Left ventricle myocardium inferior (tissue), 1 donor: ENCODE results near the gene LAMTOR2. TPM values are rescaled to one million over a fixed set of nuclear protein-coding genes. Genes with fewer than 3 reads are reported as not detected.

ENCODE experiments used
- DNase-seq: peaks from one replicate; pipeline ENCODE4 v3.0.0-alpha.2; 2020
- H3K27ac ChIP-seq: fragments of 200-600 bp; replicated peaks from 2 replicates; pipeline ENCODE4 v1.8.0; 2021
- H3K27me3 ChIP-seq: fragments of 200-600 bp; 2 replicates; pipeline ENCODE4 v1.8.0; 2021; ENCODE audit warnings: low read depth
- H3K36me3 ChIP-seq: fragments of 200-600 bp; 2 replicates; pipeline ENCODE4 v1.8.0; 2021
- H3K4me1 ChIP-seq: fragments of 200-600 bp; 2 replicates; pipeline ENCODE4 v1.8.0; 2021
- H3K4me3 ChIP-seq: fragments of 200-600 bp; 2 replicates; pipeline ENCODE4 v1.8.0; 2021; ENCODE audit warnings: mild to moderate bottlenecking, moderate library complexity
- H3K9me3 ChIP-seq: fragments of 200-600 bp; replicated peaks from 2 replicates; pipeline ENCODE4 v1.8.0; 2021
- intact Hi-C: fragments of 100-400 bp; cut with micrococcal nuclease; formaldehyde crosslinking; loops from one replicate; pipeline ENCODE4 v1.11.0; 2022
- total RNA-seq: library from RNA; stranded (reverse); fragmentation: NEBNext Ultra II Directional; extraction: Animal tissue kit (Norgen Biotek cat#: 25700); gene quantifications from one replicate; pipeline ENCODE4 v1.2.1, GENCODE V29; 2021
- TF ChIP-seq, protein P1 (sequence below): fragments of 200-600 bp; IDR thresholded peaks from 2 replicates; pipeline ENCODE4 v1.8.0; 2021; ENCODE audit warnings: antibody characterized with exemption, mild to moderate bottlenecking, borderline replicate concordance
- donor health status: DM: no; HTN: yes; CAD: no; lungs with severe emphysema.

Gene LAMTOR2
- total RNA-seq, 1 donor from 2014 or later = 55.0 TPM

DNA sequence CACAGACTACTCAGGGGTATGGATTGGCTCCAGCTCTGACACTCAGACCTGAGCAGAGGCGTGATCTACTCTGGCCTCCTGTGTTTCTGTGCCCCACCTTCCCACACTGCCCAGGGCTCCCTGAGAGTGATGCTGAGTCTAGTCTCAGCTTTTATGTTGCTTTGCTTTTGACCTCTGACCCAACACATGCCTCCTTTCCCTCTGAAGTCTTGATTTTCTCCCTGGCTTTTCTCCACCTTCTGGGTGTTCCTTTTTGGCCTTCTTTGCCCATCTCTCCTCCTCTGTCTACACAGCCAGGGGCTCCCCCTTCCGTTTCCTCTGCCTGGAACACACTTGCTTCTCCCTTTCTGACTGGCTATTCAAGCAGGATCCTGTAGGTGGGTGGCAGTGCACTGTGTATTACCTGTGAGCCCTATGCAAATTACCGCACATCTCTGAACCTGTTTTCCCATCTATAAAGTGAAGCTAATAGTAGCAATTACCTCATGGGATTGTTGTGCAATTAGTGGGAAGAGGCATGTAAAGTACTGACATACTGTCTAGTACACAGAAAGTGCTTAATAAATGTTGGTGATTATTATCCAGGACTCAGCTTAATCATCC, 41.4 kb downstream of the LAMTOR2 start:
- no peak for DNase-seq
- peak overlapping the region; percentile 84 for H3K27ac ChIP-seq
- TF ChIP-seq, protein P1, sequence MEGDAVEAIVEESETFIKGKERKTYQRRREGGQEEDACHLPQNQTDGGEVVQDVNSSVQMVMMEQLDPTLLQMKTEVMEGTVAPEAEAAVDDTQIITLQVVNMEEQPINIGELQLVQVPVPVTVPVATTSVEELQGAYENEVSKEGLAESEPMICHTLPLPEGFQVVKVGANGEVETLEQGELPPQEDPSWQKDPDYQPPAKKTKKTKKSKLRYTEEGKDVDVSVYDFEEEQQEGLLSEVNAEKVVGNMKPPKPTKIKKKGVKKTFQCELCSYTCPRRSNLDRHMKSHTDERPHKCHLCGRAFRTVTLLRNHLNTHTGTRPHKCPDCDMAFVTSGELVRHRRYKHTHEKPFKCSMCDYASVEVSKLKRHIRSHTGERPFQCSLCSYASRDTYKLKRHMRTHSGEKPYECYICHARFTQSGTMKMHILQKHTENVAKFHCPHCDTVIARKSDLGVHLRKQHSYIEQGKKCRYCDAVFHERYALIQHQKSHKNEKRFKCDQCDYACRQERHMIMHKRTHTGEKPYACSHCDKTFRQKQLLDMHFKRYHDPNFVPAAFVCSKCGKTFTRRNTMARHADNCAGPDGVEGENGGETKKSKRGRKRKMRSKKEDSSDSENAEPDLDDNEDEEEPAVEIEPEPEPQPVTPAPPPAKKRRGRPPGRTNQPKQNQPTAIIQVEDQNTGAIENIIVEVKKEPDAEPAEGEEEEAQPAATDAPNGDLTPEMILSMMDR = no peak
- H3K9me3 ChIP-seq = no peaks in the 10 kb centered on the region
- H3K36me3 ChIP-seq = no peaks in the 10 kb centered on the region
- no peaks in the 10 kb centered on the region for H3K27me3 ChIP-seq
- intact Hi-C loops = loop anchor here (2.0 kb wide), 1 partner anchor 35 kb away; no protein-coding TSS in a partner anchor
- H3K4me1 ChIP-seq = peaks cover 33% of the 10 kb centered on the region
- H3K4me3 ChIP-seq = no peak overlapping the region

DNA sequence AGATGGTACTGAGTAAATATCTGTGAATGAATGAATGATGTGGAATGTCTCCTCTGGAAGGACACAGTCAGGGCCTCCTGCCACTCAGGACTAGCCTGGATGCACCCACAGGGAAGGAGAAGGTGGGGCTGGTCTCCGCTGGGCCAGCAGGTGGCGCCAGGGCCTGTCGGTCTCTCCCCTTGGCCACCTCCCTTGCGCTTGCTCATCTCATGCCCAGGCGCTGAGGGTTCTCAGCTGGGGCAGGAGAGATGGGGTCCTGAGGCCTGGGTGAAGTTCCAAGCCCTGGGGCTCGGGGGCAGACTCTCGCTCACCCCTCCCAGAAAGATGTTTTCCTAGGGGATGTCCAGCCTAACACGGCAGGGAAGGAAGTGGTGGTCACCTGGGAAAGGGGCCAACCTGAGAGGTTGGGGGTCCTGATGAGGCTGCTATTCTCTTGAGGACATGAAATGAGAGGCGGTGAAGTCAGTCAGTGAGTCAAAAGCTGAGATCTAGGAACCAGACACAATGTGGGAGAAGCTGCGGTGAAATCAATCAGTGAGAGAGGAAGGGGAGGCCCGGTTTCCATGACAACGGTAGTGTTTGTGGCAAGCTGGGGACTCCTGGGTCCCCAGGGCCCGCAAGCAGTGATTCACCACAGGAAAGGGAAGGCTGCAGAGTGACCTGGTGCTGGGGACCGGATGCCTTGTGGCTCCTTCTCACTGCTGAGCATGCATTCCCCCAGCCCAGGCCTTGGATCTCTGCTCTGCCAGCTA, 42.2 kb downstream of the LAMTOR2 start:
- H3K36me3 ChIP-seq = no peaks in the 10 kb centered on the region
- peak; percentile 91 for DNase-seq
- H3K27me3 ChIP-seq = no peaks in the 10 kb centered on the region
- TF ChIP-seq, protein P1 = peak; percentile 98
- no peaks in the 10 kb centered on the region for H3K9me3 ChIP-seq
- H3K27ac ChIP-seq = peak overlapping the region; percentile 84
- peak overlapping the region; percentile 14 for H3K4me3 ChIP-seq
- intact Hi-C loops = loop anchor here (2.0 kb wide), 1 partner anchor 34 kb away; no protein-coding TSS in a partner anchor
- H3K4me1 ChIP-seq = peaks cover 40% of the 10 kb centered on the region

DNA sequence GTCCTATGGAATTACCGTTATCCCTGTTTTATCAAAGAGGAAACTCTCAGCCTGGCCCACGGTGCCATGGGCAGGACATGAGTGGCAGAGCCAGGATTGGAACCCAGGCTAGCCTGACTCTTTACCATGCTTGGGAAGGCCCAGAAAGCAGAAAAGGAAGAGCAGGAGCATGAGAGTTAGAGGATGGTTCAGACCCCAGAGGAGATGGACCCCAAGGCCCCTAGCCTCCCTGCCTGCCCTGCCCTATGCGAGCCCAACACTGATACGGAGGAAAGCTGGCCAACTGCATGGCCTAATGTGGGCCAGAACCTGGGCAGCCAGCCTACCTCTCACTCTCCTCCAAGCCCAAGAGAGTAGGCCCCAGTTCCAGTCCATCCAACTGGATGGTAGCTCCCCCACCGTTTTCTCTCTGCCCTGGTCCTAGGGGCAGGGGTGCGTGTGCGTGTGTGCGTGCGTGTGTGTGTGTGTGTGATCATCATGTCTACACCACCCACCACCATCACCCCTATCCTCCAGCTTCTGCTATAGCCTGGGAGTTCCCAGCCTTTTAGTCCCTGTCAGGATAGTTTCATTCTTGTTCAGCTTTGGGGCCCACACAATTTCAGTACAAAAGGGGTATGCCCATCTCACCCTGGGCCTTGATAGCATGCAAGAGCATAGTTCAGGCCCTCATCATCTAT, 43.1 kb downstream of the LAMTOR2 start:
- DNase-seq = no peak

GRCh38 chr1:156098784-156099183, 44.2 kb downstream of the LAMTOR2 start:
- H3K27ac ChIP-seq = no peak overlapping the region
- peaks cover 59% of the 10 kb centered on the region for H3K4me1 ChIP-seq
- intact Hi-C loops = no loop called here
- TF ChIP-seq, protein P1 = no peak
- H3K9me3 ChIP-seq = no peaks in the 10 kb centered on the region
- H3K27me3 ChIP-seq = no peaks in the 10 kb centered on the region
- no peak for DNase-seq
- H3K36me3 ChIP-seq = no peaks in the 10 kb centered on the region
- no peak overlapping the region for H3K4me3 ChIP-seq

More for the DNA sequence above, 43.1 kb downstream of the LAMTOR2 start:
- H3K27me3 ChIP-seq = no peaks in the 10 kb centered on the region
- H3K36me3 ChIP-seq = no peaks in the 10 kb centered on the region
- peaks cover 48% of the 10 kb centered on the region for H3K4me1 ChIP-seq
- TF ChIP-seq, protein P1 = no peak
- no peaks in the 10 kb centered on the region for H3K9me3 ChIP-seq
- H3K4me3 ChIP-seq = no peak overlapping the region
- H3K27ac ChIP-seq = peak overlapping the region; percentile 84
- intact Hi-C loops = loop anchor here (2.0 kb wide), 1 partner anchor 33 kb away; no protein-coding TSS in a partner anchor

- no peak for DNase-seq
- intact Hi-C loops = no loop called here
- peaks cover 64% of the 10 kb centered on the region for H3K4me1 ChIP-seq
These were observed 44.7 kb downstream of the LAMTOR2 start for GRCh38 chr1:156099282-156099681.

More at GRCh38 chr1:156099282-156099681, 44.7 kb downstream of the LAMTOR2 start:
- H3K27ac ChIP-seq = no peak overlapping the region
- no peaks in the 10 kb centered on the region for H3K36me3 ChIP-seq
- no peak overlapping the region for H3K4me3 ChIP-seq
- TF ChIP-seq, protein P1 = no peak
- H3K27me3 ChIP-seq = no peaks in the 10 kb centered on the region
- no peaks in the 10 kb centered on the region for H3K9me3 ChIP-seq
